Measurements from ENCODE around the gene ANKRD13A. TPM values are rescaled to one million over a fixed set of nuclear protein-coding genes. Genes with fewer than 3 reads are reported as not detected.
"Not testable (repeated sequence)": the region's sequence is repeated elsewhere in the genome, so short reads cannot be mapped to it uniquely, and the experiment has no call there.

ANKRD13A gene
- total RNA-seq, 1 experiment from 2014 or later = 25.9 TPM

DNA sequence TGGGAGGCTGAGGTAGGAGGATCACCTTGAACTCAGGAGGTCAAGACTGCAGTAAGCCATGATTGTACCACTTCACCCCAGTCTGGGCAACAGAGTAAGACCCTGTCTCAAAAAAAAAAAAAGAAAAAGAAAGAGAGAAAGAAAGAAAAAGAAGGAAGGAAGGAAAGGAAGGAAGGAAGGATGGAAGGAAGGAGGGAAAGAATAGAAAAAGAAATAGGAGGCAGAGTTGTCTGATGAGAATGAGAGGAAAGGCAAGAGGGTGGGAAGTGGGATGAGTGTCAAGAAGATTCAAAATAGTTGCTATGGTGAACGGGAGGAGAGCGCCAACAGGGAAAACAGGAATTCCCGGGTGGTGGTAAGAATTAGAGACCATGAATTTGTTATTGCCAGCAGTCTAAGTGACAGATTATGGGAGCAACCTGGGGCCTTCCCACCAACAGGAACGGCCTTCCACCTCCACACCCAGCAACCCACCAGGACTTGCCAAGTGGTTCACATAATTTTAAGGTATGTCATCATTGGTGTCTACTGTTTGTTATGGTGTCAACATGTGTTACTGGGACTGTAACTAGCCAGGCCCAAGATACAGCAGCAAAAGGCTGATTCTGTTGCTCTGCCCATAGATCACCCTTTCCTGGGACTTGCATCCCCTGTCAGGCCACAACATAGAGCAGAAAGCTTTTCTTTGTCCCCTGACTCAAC, 85.2 kb downstream of the ANKRD13A start:
- H3K36me3 ChIP-seq (replicated peaks; ENCODE audit: control insufficient read depth, insufficient read depth, low read length) = no peaks in the 10 kb centered on the region
- H3K27me3 ChIP-seq (ENCODE audit: control insufficient read depth, insufficient read depth, low read length) = no peaks in the 10 kb centered on the region
- DNase-seq = no peak
- H3K4me3 ChIP-seq (ENCODE audit: insufficient read depth, low read depth, low read length) = no peak overlapping the region

DNA sequence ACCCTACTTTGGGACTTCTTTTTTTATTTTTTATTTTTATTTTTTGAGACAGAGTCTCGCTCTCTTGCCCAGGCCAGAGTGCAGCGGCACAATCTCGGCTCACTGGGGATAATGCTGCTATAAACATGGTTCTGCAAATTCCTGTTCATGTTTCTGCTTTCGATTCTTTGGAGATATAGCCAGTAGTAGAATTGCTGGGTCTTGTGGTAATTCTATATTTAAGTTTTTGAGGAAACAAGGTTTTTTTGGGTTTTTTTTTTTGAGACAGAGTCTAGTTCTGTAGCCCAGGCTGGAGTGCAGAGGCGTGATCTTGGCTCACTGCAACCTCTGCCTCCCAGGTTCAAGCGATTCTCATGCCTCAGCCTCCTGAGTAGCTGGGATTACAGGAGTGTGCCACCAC, 89.0 kb downstream of the ANKRD13A start:
- H3K4me3 ChIP-seq (ENCODE audit: insufficient read depth, low read depth, low read length); H3K27me3 ChIP-seq (ENCODE audit: control insufficient read depth, insufficient read depth, low read length); H3K36me3 ChIP-seq (replicated peaks; ENCODE audit: control insufficient read depth, insufficient read depth, low read length); DNase-seq: not testable (repeated sequence)

DNA sequence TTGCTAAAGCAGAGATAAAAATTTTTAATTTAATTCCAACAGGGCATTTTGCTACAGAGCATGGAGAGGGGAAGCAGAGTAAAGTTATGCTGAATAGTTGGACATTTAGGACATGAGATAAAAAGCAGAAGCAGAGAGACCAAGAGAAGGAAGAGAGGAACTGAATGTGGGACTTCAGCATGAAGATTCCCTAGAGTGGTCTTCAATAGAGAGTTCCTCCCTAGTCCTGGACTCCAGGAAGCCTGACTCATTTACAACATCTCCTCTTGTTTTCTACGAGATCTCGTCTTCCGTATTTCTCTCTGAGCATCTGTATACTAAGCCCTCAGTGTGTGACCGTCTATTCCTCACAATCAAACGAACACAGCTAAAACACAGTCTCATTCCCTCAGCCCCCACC, 89.7 kb downstream of the ANKRD13A start:
- H3K36me3 ChIP-seq (replicated peaks; ENCODE audit: control insufficient read depth, insufficient read depth, low read length) = no peaks in the 10 kb centered on the region
- no peak overlapping the region for H3K4me3 ChIP-seq (ENCODE audit: insufficient read depth, low read depth, low read length)
- H3K27me3 ChIP-seq (ENCODE audit: control insufficient read depth, insufficient read depth, low read length) = no peaks in the 10 kb centered on the region
- no peak for DNase-seq

Other genes with a start within 250 kb of the ANKRD13A start
- 1.6 and 4.0 TPM in 2 replicates for gene TRPV4, start 166.0 kb upstream of the ANKRD13A start, total RNA-seq (2014; rRNA removed; shearing (Covaris generic))
- gene GLTP, start 118.9 kb upstream of the ANKRD13A start, total RNA-seq (2014; rRNA removed; shearing (Covaris generic)) = 24.1 and 28.8 TPM in 2 replicates
- gene TCHP, start 99.2 kb upstream of the ANKRD13A start, total RNA-seq (2014; rRNA removed; shearing (Covaris generic)) = 13.3 and 16.4 TPM in 2 replicates
- 16.3 and 22.7 TPM in 2 replicates for gene GIT2, start 3.1 kb upstream of the ANKRD13A start, total RNA-seq (2014; rRNA removed; shearing (Covaris generic))
- 14.9 and 31.0 TPM in 2 replicates for gene C12orf76, start 49.1 kb downstream of the ANKRD13A start, total RNA-seq (2014; rRNA removed; shearing (Covaris generic))
- gene IFT81, start 124.9 kb downstream of the ANKRD13A start, total RNA-seq (2014; rRNA removed; shearing (Covaris generic)) = 7.0 and 11.3 TPM in 2 replicates

All from H7 (cell line).